ENCODE data around the gene KDM4B.

The KDM4B gene

DNA sequence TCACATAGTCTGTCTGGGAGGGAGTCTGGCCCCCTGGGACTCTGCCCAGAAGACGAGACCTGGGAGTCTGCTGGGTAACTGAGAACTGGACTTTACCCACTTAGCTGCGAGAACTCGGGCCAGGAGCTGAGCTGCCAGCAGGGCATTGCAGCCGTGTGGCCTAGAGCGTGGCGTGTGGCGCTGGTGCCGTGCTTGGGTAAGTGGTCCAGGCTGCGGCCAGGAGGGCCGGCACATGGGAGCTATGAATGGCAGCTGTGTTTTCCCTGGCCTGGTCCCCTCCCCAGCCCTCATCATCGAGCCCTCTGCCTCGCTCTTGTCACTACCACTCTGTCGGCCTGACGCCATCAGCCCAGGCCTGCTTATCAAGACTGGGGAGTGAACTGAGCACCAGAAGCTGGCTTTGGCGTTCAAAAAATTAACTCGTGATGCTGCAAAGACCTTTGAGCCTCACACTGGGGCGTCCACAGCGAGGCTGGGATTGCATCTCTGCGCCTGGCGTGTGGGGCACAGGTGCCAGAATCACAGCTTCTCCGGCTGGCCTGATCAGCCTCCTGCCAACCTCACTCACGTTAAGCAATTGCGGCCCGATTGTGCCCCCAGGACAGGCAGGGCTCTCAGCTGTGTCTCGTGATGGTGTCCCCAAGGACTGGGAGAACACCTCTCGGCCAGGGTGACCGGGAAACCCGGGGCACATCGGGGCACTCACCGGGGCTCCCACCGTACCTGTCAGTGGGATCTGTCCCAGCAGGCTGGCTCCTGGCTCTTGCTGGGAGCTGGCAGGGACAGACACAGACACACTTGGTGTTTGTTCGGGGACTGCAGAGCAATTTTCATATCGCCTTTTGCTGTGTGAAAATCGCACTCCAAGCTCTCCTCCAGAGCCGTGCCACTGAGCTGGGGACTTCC, 85.9 kb downstream of the KDM4B start:
- peaks cover 16% of the 10 kb centered on the region for H3K36me3 ChIP-seq (ENCODE audit: control insufficient read depth, insufficient read depth, low read length)
- no peak overlapping the region for H3K4me3 ChIP-seq (ENCODE audit: low read depth, low read length)
- H3K9ac ChIP-seq (ENCODE audit: low read length) = no peak overlapping the region
- no peaks in the 10 kb centered on the region for H3K9me3 ChIP-seq (ENCODE audit: control insufficient read depth, insufficient read depth, low read depth, low read length)
- H3K4me1 ChIP-seq (ENCODE audit: control insufficient read depth, insufficient read depth, low read length) = peaks cover 17% of the 10 kb centered on the region; the same call in 1 of the 2 replicates
- H3K27me3 ChIP-seq (ENCODE audit: control insufficient read depth, insufficient read depth, low read length) = no peaks in the 10 kb centered on the region
- no peak overlapping the region for H3K27ac ChIP-seq (ENCODE audit: low read depth, low read length)

DNA sequence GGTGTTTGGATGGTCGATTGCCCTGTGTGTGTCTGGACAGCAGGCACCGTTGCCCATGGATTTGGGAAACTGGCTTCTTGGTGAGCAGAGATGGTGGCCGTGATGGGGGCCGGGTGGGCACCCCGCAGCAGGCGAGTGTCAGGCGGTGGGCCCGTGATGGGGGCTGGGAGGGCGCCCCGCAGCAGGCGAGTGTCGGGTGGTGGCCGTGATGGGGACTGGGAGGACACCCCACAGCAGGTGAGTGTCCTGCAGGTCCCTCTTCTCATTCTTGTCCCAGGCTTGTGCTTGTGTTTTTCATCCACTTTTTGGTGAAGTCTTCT, 86.5 kb downstream of the KDM4B start:
- Histone ChIP-seq H3K36me3 (ENCODE audit: control insufficient read depth, insufficient read depth, low read length) (peaks cover 15% of the 10 kb centered on the region), H3K27ac (ENCODE audit: low read depth, low read length) (no peak overlapping the region), H3K9ac (ENCODE audit: low read length) (no peak overlapping the region), H3K4me3 (ENCODE audit: low read depth, low read length) (no peak overlapping the region), H3K4me1 (ENCODE audit: control insufficient read depth, insufficient read depth, low read length) (peaks cover 17% of the 10 kb centered on the region; the same call in 1 of the 2 replicates), H3K27me3 (ENCODE audit: control insufficient read depth, insufficient read depth, low read length) (no peaks in the 10 kb centered on the region), H3K9me3 (ENCODE audit: control insufficient read depth, insufficient read depth, low read depth, low read length) (no peaks in the 10 kb centered on the region)

DNA sequence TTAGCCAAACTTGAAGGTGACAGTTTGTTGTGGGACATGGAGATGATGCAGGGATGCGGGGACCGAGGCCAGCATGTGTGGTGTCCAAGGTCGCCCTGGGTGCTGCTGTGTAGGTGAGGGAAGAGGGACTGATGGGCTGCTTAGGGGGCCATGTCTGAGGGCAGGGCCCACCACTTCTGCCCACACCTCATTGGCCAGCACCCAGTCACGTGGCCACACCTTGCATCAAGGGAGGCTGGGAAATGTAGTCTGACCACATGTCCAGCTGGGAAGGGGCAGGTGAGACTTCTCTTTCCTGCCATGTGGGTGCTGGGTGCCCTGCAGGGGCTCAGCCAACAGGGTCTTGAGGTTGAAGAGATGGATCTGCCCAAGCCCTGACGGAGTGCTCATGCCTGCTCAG, 88.9 kb downstream of the KDM4B start:
- no peaks in the 10 kb centered on the region for H3K27me3 ChIP-seq (ENCODE audit: control insufficient read depth, insufficient read depth, low read length)
- H3K4me1 ChIP-seq (ENCODE audit: control insufficient read depth, insufficient read depth, low read length) = peaks cover 17% of the 10 kb centered on the region; the same call in 1 of the 2 replicates
- no peak overlapping the region for H3K27ac ChIP-seq (ENCODE audit: low read depth, low read length)
- H3K4me3 ChIP-seq (ENCODE audit: low read depth, low read length) = no peak overlapping the region
- H3K9ac ChIP-seq (ENCODE audit: low read length) = no peak overlapping the region
- peaks cover 9% of the 10 kb centered on the region for H3K9me3 ChIP-seq (ENCODE audit: control insufficient read depth, insufficient read depth, low read depth, low read length)
- peaks cover 31% of the 10 kb centered on the region for H3K36me3 ChIP-seq (ENCODE audit: control insufficient read depth, insufficient read depth, low read length)

DNA sequence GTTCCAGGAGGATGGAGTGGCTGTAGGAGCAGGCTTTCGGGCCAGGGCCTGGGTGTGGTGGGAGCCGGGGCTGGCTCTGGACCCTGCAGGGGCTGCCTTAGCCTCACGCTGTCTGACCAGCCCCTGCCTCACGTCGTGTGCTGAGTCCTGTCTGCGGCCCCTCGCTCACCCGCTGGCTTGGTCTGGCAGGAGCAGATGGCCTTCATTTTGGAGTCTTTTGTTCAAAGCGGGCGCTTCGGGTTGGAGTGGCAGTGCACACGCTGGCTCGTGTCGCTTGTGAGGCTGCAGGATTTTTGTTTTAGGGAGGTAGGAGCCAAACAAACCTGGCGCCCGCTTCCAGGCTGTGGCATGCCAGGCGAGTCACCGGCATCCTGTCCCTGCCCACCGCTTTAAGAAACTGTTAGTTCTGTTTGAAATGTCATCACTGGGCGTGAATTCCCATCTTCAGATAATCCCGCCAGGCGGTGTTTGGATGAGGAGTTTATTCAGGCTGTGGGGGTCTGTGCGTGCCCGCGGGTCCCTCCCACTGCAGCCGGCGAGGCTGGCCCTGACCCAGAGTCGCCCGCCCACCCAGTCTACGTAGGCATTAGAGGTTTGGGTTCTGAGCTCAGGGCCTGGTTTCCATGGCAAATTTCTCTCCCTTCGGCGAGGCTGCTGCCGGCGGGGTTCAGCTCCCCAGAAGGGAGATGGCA, 89.8 kb downstream of the KDM4B start:
- H3K4me1 ChIP-seq (ENCODE audit: control insufficient read depth, insufficient read depth, low read length) = peaks cover 17% of the 10 kb centered on the region; the same call in 1 of the 2 replicates
- H3K36me3 ChIP-seq (ENCODE audit: control insufficient read depth, insufficient read depth, low read length) = peaks cover 38% of the 10 kb centered on the region
- H3K27me3 ChIP-seq (ENCODE audit: control insufficient read depth, insufficient read depth, low read length) = no peaks in the 10 kb centered on the region
- peaks cover 11% of the 10 kb centered on the region for H3K9me3 ChIP-seq (ENCODE audit: control insufficient read depth, insufficient read depth, low read depth, low read length)
- no peak overlapping the region for H3K9ac ChIP-seq (ENCODE audit: low read length)
- H3K4me3 ChIP-seq (ENCODE audit: low read depth, low read length) = no peak overlapping the region
- H3K27ac ChIP-seq (ENCODE audit: low read depth, low read length) = no peak overlapping the region

DNA sequence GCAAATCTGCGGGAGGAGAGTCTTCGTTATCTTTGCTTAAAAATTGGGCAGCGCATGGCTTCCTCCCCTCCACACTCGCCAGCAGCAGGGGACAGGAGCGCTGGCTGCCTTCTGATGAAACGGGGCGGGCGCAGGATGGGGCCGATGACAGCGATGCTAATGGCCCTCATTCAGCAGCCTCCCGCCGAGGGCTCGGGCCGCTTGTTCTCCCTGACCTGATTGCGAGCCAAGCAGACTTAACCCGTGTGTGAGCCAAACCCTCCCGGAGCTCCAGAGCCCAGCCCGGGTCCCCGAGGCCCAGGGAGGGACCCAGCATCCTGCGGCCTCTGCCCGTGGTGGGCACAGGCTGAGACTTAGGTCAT, 90.3 kb downstream of the KDM4B start:
- Histone ChIP-seq H3K4me3 (ENCODE audit: low read depth, low read length) (no peak overlapping the region), H3K27me3 (ENCODE audit: control insufficient read depth, insufficient read depth, low read length) (no peaks in the 10 kb centered on the region), H3K27ac (ENCODE audit: low read depth, low read length) (no peak overlapping the region), H3K36me3 (ENCODE audit: control insufficient read depth, insufficient read depth, low read length) (peaks cover 37% of the 10 kb centered on the region), H3K9me3 (ENCODE audit: control insufficient read depth, insufficient read depth, low read depth, low read length) (peaks cover 11% of the 10 kb centered on the region), H3K4me1 (ENCODE audit: control insufficient read depth, insufficient read depth, low read length) (peaks cover 17% of the 10 kb centered on the region; the same call in 1 of the 2 replicates), H3K9ac (ENCODE audit: low read length) (no peak overlapping the region)

DNA sequence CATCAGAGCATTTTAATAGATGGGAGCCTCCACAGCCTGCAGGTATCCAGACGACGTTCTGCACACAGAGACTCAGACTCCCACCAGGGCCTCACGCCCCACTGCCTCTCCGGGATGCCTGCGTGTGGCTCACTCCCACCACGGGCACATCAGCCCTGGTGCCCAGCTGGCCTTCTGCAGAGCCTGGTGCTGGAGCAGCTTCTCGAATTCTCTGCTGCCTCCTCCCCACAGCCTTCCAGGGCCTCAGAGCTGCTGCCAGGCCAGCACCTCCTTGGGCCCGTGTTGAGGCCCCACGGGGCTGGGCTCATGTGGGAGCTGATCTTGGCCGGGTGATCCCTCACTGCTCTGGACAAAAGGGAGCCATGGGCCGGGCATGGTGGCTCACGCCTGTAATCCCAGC, 90.9 kb downstream of the KDM4B start:
- peaks cover 31% of the 10 kb centered on the region for H3K36me3 ChIP-seq (ENCODE audit: control insufficient read depth, insufficient read depth, low read length)
- no peaks in the 10 kb centered on the region for H3K27me3 ChIP-seq (ENCODE audit: control insufficient read depth, insufficient read depth, low read length)
- peaks cover 17% of the 10 kb centered on the region; the same call in 1 of the 2 replicates for H3K4me1 ChIP-seq (ENCODE audit: control insufficient read depth, insufficient read depth, low read length)
- no peak overlapping the region for H3K9ac ChIP-seq (ENCODE audit: low read length)
- peaks cover 11% of the 10 kb centered on the region for H3K9me3 ChIP-seq (ENCODE audit: control insufficient read depth, insufficient read depth, low read depth, low read length)
- H3K4me3 ChIP-seq (ENCODE audit: low read depth, low read length) = no peak overlapping the region
- H3K27ac ChIP-seq (ENCODE audit: low read depth, low read length) = no peak overlapping the region

DNA sequence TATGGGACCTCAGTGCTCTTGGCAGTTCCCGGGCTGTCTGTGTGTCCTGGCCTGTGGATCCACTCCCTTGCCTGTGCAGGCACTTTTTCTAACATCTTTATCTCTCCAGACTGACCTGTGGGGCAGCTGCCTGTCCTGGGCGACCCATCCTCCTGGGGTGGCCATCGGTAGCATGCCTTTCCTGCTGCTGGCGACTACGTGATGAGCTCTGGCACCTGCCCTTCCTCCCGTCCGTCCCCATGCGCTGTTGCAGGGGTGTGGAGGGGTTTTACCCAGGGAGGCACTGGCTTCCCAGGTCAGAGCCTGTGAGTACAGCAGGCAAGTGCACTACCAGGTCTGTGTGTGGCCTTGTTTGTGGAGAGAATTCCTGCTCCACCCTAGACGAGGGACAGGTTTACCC, 93.3 kb downstream of the KDM4B start:
- Histone ChIP-seq H3K36me3 (ENCODE audit: control insufficient read depth, insufficient read depth, low read length) (peaks cover 32% of the 10 kb centered on the region), H3K9me3 (ENCODE audit: control insufficient read depth, insufficient read depth, low read depth, low read length) (peaks cover 11% of the 10 kb centered on the region), H3K27ac (ENCODE audit: low read depth, low read length) (no peak overlapping the region), H3K4me1 (ENCODE audit: control insufficient read depth, insufficient read depth, low read length) (peaks cover 17% of the 10 kb centered on the region; the same call in 1 of the 2 replicates), H3K9ac (ENCODE audit: low read length) (no peak overlapping the region), H3K27me3 (ENCODE audit: control insufficient read depth, insufficient read depth, low read length) (no peaks in the 10 kb centered on the region), H3K4me3 (ENCODE audit: low read depth, low read length) (no peak overlapping the region)

DNA sequence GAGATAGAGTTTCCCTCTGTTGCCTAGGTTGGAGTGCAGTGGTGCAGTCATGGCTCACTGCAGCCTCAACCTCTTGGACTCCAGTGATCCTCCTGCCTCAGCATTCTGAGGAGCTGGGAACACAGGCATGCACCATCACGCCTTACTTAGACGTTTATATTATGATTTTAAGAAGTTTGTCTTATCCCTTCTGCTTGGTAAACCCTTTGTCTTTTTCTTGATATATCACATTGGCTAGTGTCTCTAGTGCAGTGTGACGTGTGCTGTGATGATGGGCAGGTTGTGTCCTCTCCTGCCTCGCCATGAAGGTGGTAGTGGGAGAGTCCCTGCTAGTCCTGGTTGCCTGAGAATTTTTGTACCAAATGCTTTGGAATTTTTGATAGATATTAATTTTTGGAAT, 93.9 kb downstream of the KDM4B start:
- Histone ChIP-seq H3K9ac (ENCODE audit: low read length) (no peak overlapping the region), H3K4me3 (ENCODE audit: low read depth, low read length) (no peak overlapping the region), H3K36me3 (ENCODE audit: control insufficient read depth, insufficient read depth, low read length) (peaks cover 26% of the 10 kb centered on the region), H3K9me3 (ENCODE audit: control insufficient read depth, insufficient read depth, low read depth, low read length) (peaks cover 11% of the 10 kb centered on the region), H3K4me1 (ENCODE audit: control insufficient read depth, insufficient read depth, low read length) (peaks cover 17% of the 10 kb centered on the region; the same call in 1 of the 2 replicates), H3K27ac (ENCODE audit: low read depth, low read length) (no peak overlapping the region), H3K27me3 (ENCODE audit: control insufficient read depth, insufficient read depth, low read length) (no peaks in the 10 kb centered on the region)

DNA sequence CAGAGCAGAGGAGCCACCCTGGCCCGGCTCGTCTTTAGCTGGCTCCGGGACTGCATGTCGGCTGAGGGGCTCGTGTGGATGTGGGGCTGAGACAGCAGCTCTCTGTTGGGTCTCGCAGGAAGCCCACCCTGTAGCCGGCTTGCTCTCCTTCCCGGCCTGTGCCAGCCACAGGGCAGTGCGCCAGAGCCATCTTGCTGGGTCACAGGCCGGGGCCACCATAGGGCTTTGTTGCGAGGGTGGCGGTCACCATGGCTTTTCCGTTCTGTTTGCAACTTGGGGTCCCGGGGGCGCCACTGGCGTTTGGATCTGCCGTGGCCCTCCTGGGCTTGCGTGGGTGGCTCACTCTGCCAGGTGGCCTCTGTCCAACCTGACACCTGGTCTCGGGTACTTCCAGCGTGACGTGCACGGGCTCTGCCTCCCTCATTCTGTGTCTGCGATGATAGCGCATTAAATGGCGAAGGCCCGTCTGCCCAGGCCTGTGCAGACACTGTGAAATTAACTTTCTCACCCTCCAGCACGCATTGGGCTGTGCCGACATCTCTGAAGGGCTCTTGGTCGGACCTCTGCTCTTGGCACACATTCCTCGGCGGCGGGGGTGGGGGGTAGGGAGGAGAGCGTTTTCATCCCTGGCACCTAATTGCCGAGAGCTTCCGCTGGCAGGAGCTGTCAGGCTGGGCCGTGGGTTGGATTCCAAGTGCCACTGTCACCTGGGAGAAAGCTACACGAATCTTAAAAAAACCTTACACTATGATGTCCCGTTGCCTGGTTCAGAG, 95.1 kb downstream of the KDM4B start:
- Histone ChIP-seq H3K9ac (ENCODE audit: low read length) (no peak overlapping the region), H3K4me3 (ENCODE audit: low read depth, low read length) (no peak overlapping the region), H3K27me3 (ENCODE audit: control insufficient read depth, insufficient read depth, low read length) (no peaks in the 10 kb centered on the region), H3K4me1 (ENCODE audit: control insufficient read depth, insufficient read depth, low read length) (peaks cover 8% of the 10 kb centered on the region; the same call in 1 of the 2 replicates), H3K27ac (ENCODE audit: low read depth, low read length) (no peak overlapping the region), H3K36me3 (ENCODE audit: control insufficient read depth, insufficient read depth, low read length) (peaks cover 26% of the 10 kb centered on the region), H3K9me3 (ENCODE audit: control insufficient read depth, insufficient read depth, low read depth, low read length) (peaks cover 11% of the 10 kb centered on the region)

DNA sequence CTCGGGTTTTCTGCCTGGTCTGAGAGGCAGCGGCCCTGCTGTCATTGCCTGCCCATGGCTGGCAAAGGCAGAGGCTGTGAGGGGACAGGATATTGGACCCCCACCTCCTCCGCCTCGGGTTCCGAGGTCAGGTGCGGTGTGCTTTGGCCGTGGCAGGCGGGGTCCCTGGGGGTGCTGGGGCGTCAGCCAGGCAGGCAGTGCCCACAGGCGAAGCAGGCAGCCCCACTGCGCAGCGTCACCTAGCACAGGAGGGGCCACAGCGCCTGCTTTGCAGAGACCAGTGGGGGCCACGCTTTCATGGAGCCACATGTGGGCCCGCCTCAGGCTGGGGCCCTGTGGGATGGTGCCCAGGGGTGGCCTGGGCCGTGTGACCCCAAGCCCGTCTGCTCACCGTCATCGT, 96.0 kb downstream of the KDM4B start:
- Histone ChIP-seq H3K4me3 (ENCODE audit: low read depth, low read length) (no peak overlapping the region), H3K27ac (ENCODE audit: low read depth, low read length) (no peak overlapping the region), H3K27me3 (ENCODE audit: control insufficient read depth, insufficient read depth, low read length) (no peaks in the 10 kb centered on the region), H3K36me3 (ENCODE audit: control insufficient read depth, insufficient read depth, low read length) (peaks cover 26% of the 10 kb centered on the region), H3K4me1 (ENCODE audit: control insufficient read depth, insufficient read depth, low read length) (peaks cover 2% of the 10 kb centered on the region), H3K9me3 (ENCODE audit: control insufficient read depth, insufficient read depth, low read depth, low read length) (peaks cover 11% of the 10 kb centered on the region), H3K9ac (ENCODE audit: low read length) (no peak overlapping the region)
